AG09319 (cell line): ENCODE data around the gene RCAN2.

Experiments used
- DNase-seq: peaks from one replicate; pipeline ENCODE4 v3.0.0-alpha.2; 2010; ENCODE audit warnings: low read depth; ENCODE audit errors: extremely low read depth
- CTCF ChIP-seq: IDR thresholded peaks from 2 replicates; pipeline ENCODE4 v1.5.1; 2011; ENCODE audit warnings: low read depth, mild to moderate bottlenecking, inconsistent platforms, low read length, moderate library complexity

RCAN2 gene

GRCh38 chr6:46302816-46303215 is 188.4 kb downstream of the RCAN2 start:
- no peak for TF ChIP-seq CTCF
- DNase-seq: no peak

GRCh38 chr6:46302176-46302575 is 189.1 kb downstream of the RCAN2 start:
- no peak for DNase-seq
- TF ChIP-seq CTCF: no peak

GRCh38 chr6:46299253-46299652 is 192.0 kb downstream of the RCAN2 start:
- DNase-seq: no peak
- TF ChIP-seq CTCF: no peak

- no peak for DNase-seq
- no peak for TF ChIP-seq CTCF
These were observed 194.7 kb downstream of the RCAN2 start for GRCh38 chr6:46296586-46296985.

GRCh38 chr6:46293641-46294316 is 197.5 kb downstream of the RCAN2 start:
- no peak for DNase-seq
- TF ChIP-seq CTCF: no peak

- DNase-seq: no peak
- no peak for TF ChIP-seq CTCF
These were observed 199.4 kb downstream of the RCAN2 start for GRCh38 chr6:46291880-46292279.

- DNase-seq: no peak
- no peak for TF ChIP-seq CTCF
These were observed 200.0 kb downstream of the RCAN2 start for GRCh38 chr6:46291275-46291633.
